DND-41 (cell line): ENCODE data around the gene CHD9.

Source experiments
- CTCF ChIP-seq: IDR thresholded peaks from 2 replicates; pipeline ENCODE4 v1.5.1; 2012; ENCODE audit warnings: borderline replicate concordance, low read length, moderate library complexity, mild to moderate bottlenecking; ENCODE audit not compliant: poor library complexity, severe bottlenecking; ENCODE audit errors: extremely low read depth
- EZH2 ChIP-seq: IDR thresholded peaks from 3 replicates; pipeline ENCODE4 v1.6.1; 2012; ENCODE audit warnings: borderline replicate concordance, low read depth, mild to moderate bottlenecking, moderate library complexity, low read length, inconsistent platforms; ENCODE audit not compliant: severe bottlenecking

GRCh38 chr16:53320992-53321391, 266.2 kb downstream of the CHD9 start:
- TF ChIP-seq CTCF, result no peak
- TF ChIP-seq EZH2, result no peak
